Kidney (tissue), 14 donors: Measurements from ENCODE around the gene FOSL2. TPM values are rescaled to one million over a fixed set of nuclear protein-coding genes. Genes with fewer than 3 reads are reported as not detected.

ENCODE experiments used
- DNase-seq, 5 donors: peaks; one replicate each; pipeline ENCODE4 v3.0.0-alpha.2; 2013 to 2020
- FAIRE-seq: peaks from 2 replicates; lab custom pipeline; 2012; peaks lifted over from hg19 to GRCh38; lab: Jason Lieb, UNC
- H3K27ac ChIP-seq, 2 donors: one replicate each; pipeline ENCODE4 v1.7.0; 2013; ENCODE audit warnings: low read depth in 2 of 2, low read length in 2 of 2, inconsistent platforms in 1 of 2
- H3K27me3 ChIP-seq: one replicate; pipeline ENCODE4 v1.7.1; 2013; ENCODE audit warnings: low read length, inconsistent platforms; ENCODE audit not compliant: control insufficient read depth, insufficient read depth
- H3K36me3 ChIP-seq, 3 donors: one replicate each; pipeline versions ENCODE4 v1.7.0 to v1.7.1; 2013; ENCODE audit warnings: low read length in 3 of 3, control low read depth in 1 of 3, inconsistent platforms in 1 of 3; ENCODE audit not compliant: insufficient read depth in 3 of 3, control insufficient read depth in 2 of 3
- H3K4me1 ChIP-seq, 3 donors: one replicate each; pipeline versions ENCODE4 v1.7.0 to v1.7.1; 2013; ENCODE audit warnings: low read length in 3 of 3, inconsistent platforms in 1 of 3, low read depth in 1 of 3; ENCODE audit not compliant: control insufficient read depth in 2 of 3, insufficient read depth in 2 of 3
- H3K4me3 ChIP-seq, 3 donors: one replicate each; pipeline versions ENCODE4 v1.7.0 to v1.8.1; 2013; ENCODE audit warnings: low read length in 3 of 3, control low read depth in 1 of 3, inconsistent platforms in 1 of 3
- H3K9ac ChIP-seq, 3 donors: one replicate each; pipeline versions ENCODE4 v1.7.0 to v1.7.1; 2013; ENCODE audit warnings: low read length in 3 of 3, control low read depth in 1 of 3, inconsistent platforms in 1 of 3
- H3K9me3 ChIP-seq, 3 donors: one replicate each; pipeline versions ENCODE4 v1.7.0 to v1.7.1; 2013; ENCODE audit warnings: low read length in 3 of 3, control low read depth in 1 of 3, inconsistent platforms in 1 of 3; ENCODE audit not compliant: control insufficient read depth in 2 of 3, insufficient read depth in 1 of 3
- intact Hi-C: fragments of 100-400 bp; cut with DNase I; formaldehyde crosslinking; loops from one replicate; pipeline ENCODE4 v1.11.1; 2022
- polyA plus RNA-seq: library from polyadenylated mRNA; stranded (reverse); fragments of 350-450 nt; fragmentation: Illumina TruSeq; extraction: RNeasy Lipid Tissue Mini Kit (QIAGEN cat#74804); gene quantifications from one replicate; pipeline ENCODE4 v1.2.3, GENCODE V29; 2014; ENCODE audit warnings: low read depth, low replicate concordance; ENCODE audit not compliant: insufficient read depth
- total RNA-seq: library from RNA; stranded (reverse); fragmentation: NEBNext Ultra II Directional; extraction: Animal tissue kit (Norgen Biotek cat#: 25700); gene quantifications from one replicate; pipeline ENCODE4 v1.2.1, GENCODE V29; 2021
- TF ChIP-seq, protein P1 (sequence below): IDR thresholded peaks from 3 replicates; pipeline ENCODE4 v1.5.1; 2012; ENCODE audit warnings: mild to moderate bottlenecking, moderate library complexity, borderline replicate concordance; ENCODE audit not compliant: insufficient read depth; ENCODE audit errors: extremely low read depth
- donor health status: control.
- donor health status: control.
- donor health status: control.
- donor health status: control.
- donor health status: control.
- donor health status: DM: yes; HTN: yes; CAD: no.
- donor health status: Normal renal cell carcinoma (clear cell type).

The FOSL2 gene
- total and polyA plus RNA-seq, 2 donors from 2014 or later: 20.6 to 149 TPM

DNA sequence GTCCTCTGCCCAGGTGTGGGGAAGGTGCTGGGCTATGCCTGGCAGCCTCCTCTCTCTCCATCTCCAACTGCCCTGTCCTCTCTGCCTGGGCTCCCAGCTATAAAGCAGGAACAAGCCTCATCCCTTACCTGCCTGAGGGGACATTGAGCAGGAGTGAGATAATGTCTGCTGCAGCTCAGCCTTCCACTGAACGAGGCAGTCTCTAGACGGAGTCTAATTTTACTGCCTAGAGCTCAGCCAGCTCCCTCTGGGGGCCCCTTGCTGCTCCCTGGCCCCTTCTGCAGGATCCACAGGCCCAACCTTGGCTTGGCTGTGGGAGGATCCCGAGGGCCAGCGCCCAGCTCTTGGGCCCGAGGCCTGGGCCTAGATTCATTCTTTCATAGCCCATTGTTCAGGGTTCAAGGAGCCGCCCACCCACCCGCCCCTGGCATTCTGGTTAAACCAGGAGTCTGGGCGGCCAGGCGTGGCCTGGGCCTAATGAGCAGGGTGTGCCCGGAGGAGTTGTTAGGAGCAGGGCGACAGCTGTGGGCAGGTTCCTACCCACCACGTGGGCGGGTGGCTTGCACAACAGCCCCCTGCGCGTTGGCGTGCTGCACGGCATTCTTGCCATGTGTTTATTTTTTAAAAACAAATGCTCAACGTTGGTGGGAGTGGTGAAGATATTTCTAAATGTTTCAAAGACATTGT is 44.6 kb downstream of the FOSL2 start:
- Histone ChIP-seq H3K4me3 (no peak overlapping the region), H3K9ac (no peak overlapping the region), H3K27ac (peak overlapping the region in 1 of 2 donors; percentile 20), H3K27me3 (no peaks in the 10 kb centered on the region), H3K9me3 (peaks cover 0 to 6% (median 0%) of the 10 kb centered on the region in 3 donors), H3K36me3 (no peaks in the 10 kb centered on the region), H3K4me1 (peaks cover 0 to 24% (median 19%) of the 10 kb centered on the region in 3 donors)
- FAIRE-seq (no peak), DNase-seq (peak; percentile 29 to 93 (median 51))
- TF ChIP-seq, protein P1, sequence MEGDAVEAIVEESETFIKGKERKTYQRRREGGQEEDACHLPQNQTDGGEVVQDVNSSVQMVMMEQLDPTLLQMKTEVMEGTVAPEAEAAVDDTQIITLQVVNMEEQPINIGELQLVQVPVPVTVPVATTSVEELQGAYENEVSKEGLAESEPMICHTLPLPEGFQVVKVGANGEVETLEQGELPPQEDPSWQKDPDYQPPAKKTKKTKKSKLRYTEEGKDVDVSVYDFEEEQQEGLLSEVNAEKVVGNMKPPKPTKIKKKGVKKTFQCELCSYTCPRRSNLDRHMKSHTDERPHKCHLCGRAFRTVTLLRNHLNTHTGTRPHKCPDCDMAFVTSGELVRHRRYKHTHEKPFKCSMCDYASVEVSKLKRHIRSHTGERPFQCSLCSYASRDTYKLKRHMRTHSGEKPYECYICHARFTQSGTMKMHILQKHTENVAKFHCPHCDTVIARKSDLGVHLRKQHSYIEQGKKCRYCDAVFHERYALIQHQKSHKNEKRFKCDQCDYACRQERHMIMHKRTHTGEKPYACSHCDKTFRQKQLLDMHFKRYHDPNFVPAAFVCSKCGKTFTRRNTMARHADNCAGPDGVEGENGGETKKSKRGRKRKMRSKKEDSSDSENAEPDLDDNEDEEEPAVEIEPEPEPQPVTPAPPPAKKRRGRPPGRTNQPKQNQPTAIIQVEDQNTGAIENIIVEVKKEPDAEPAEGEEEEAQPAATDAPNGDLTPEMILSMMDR: no peak
- intact Hi-C loops: no loop called here

GRCh38 chr2:28437918-28438317 is 45.3 kb downstream of the FOSL2 start:
- H3K4me1 ChIP-seq: peaks cover 0 to 24% (median 19%) of the 10 kb centered on the region in 3 donors
- no peak overlapping the region for H3K9ac ChIP-seq
- H3K4me3 ChIP-seq: no peak overlapping the region
- TF ChIP-seq, protein P1: no peak
- no peak for FAIRE-seq
- DNase-seq: no peak
- H3K27me3 ChIP-seq: no peaks in the 10 kb centered on the region
- intact Hi-C loops: no loop called here
- H3K36me3 ChIP-seq: no peaks in the 10 kb centered on the region
- peaks cover 0 to 6% (median 0%) of the 10 kb centered on the region in 3 donors for H3K9me3 ChIP-seq
- H3K27ac ChIP-seq: no peak overlapping the region

- Histone ChIP-seq H3K27ac (no peak overlapping the region), H3K4me1 (peaks cover 0 to 24% (median 19%) of the 10 kb centered on the region in 3 donors), H3K27me3 (no peaks in the 10 kb centered on the region), H3K9me3 (peaks cover 0 to 6% (median 0%) of the 10 kb centered on the region in 3 donors), H3K4me3 (no peak overlapping the region), H3K9ac (no peak overlapping the region), H3K36me3 (no peaks in the 10 kb centered on the region)
- DNase-seq (no peak), FAIRE-seq (no peak)
- TF ChIP-seq, protein P1: no peak
- intact Hi-C loops: no loop called here
Measured at GRCh38 chr2:28438532-28439063, 45.9 kb downstream of the FOSL2 start.
